Measurements from ENCODE around the gene CACNA1C.

DNA sequence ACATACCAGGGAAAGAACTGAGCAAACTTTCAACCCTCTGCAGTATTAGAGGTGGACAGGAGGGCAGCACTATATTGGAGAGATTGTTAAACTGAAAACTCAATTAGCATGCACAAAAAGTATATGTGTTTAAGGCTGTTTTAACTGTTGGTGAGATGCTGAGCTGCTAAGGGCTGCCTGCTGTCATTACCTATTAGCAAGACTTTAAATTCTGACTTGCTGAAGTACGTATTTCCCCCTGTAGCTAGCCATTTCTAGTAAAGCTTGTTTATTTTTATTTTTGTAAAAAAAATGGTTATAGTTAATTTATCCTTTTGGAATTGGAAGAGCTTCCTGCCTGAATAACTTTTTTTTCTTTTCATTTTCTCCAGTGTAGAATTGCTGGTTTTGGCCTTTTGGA is 92.2 kb downstream of the CACNA1C start:
- TF ChIP-seq, protein P1, sequence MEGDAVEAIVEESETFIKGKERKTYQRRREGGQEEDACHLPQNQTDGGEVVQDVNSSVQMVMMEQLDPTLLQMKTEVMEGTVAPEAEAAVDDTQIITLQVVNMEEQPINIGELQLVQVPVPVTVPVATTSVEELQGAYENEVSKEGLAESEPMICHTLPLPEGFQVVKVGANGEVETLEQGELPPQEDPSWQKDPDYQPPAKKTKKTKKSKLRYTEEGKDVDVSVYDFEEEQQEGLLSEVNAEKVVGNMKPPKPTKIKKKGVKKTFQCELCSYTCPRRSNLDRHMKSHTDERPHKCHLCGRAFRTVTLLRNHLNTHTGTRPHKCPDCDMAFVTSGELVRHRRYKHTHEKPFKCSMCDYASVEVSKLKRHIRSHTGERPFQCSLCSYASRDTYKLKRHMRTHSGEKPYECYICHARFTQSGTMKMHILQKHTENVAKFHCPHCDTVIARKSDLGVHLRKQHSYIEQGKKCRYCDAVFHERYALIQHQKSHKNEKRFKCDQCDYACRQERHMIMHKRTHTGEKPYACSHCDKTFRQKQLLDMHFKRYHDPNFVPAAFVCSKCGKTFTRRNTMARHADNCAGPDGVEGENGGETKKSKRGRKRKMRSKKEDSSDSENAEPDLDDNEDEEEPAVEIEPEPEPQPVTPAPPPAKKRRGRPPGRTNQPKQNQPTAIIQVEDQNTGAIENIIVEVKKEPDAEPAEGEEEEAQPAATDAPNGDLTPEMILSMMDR (IDR thresholded peaks at IDR 0.05): no peak
- TF ChIP-seq EP300 (IDR thresholded peaks at IDR 0.05) (no peak), POLR2A (IDR thresholded peaks at IDR 0.05) (no peak), POLR2AphosphoS5 (IDR thresholded peaks at IDR 0.05) (no peak)
